Epithelial cell of esophagus (primary cell): ENCODE results near the gene OR2C1.
A peak's percentile ranks its signal among the peaks of the same experiment; 100 is the strongest.

Experiments used
- DNase-seq: peaks from one replicate; pipeline ENCODE4 v3.0.0; 2010; ENCODE audit warnings: low read depth
- H3K4me3 ChIP-seq: 2 replicates; pipeline ENCODE4 v1.5.1; 2011; ENCODE audit warnings: mild to moderate bottlenecking, low read length, control low read depth
- TF ChIP-seq, protein P1 (sequence below): IDR thresholded peaks from 2 replicates; pipeline ENCODE4 v1.5.1; 2011; ENCODE audit warnings: low read depth, mild to moderate bottlenecking, low read length, control low read depth, inconsistent platforms; ENCODE audit not compliant: insufficient read depth; ENCODE audit errors: missing control alignments

OR2C1 gene

GRCh38 chr16:3388325-3388724 lies 32.6 kb downstream of the OR2C1 start:
- TF ChIP-seq, protein P1, sequence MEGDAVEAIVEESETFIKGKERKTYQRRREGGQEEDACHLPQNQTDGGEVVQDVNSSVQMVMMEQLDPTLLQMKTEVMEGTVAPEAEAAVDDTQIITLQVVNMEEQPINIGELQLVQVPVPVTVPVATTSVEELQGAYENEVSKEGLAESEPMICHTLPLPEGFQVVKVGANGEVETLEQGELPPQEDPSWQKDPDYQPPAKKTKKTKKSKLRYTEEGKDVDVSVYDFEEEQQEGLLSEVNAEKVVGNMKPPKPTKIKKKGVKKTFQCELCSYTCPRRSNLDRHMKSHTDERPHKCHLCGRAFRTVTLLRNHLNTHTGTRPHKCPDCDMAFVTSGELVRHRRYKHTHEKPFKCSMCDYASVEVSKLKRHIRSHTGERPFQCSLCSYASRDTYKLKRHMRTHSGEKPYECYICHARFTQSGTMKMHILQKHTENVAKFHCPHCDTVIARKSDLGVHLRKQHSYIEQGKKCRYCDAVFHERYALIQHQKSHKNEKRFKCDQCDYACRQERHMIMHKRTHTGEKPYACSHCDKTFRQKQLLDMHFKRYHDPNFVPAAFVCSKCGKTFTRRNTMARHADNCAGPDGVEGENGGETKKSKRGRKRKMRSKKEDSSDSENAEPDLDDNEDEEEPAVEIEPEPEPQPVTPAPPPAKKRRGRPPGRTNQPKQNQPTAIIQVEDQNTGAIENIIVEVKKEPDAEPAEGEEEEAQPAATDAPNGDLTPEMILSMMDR, result no peak
- DNase-seq, result no peak
- no peak overlapping the region for H3K4me3 ChIP-seq

- H3K4me3 ChIP-seq, result no peak overlapping the region
- DNase-seq, result no peak
- TF ChIP-seq, protein P1, result no peak
Measured at GRCh38 chr16:3389663-3390338, 34.1 kb downstream of the OR2C1 start.

DNA sequence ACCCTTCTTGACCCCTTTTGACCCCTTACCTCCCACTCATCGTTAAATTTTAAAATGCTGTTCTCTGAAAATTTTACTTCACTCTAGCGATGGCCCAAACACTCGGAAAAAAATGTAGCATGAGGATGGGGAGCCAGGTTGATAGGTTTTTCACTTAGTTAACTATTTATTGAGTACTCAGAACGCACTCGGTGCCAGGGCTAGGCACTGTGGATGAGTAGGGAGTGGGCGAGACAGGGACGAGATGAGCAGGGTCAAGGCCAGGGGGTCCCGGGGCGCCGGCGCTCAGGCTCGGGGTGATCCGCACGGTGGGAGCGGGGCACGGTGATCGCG lies 44.7 kb downstream of the OR2C1 start:
- peak; percentile 2 for DNase-seq
- H3K4me3 ChIP-seq, result peak overlapping the region; percentile 78
- TF ChIP-seq, protein P1, result no peak

DNA sequence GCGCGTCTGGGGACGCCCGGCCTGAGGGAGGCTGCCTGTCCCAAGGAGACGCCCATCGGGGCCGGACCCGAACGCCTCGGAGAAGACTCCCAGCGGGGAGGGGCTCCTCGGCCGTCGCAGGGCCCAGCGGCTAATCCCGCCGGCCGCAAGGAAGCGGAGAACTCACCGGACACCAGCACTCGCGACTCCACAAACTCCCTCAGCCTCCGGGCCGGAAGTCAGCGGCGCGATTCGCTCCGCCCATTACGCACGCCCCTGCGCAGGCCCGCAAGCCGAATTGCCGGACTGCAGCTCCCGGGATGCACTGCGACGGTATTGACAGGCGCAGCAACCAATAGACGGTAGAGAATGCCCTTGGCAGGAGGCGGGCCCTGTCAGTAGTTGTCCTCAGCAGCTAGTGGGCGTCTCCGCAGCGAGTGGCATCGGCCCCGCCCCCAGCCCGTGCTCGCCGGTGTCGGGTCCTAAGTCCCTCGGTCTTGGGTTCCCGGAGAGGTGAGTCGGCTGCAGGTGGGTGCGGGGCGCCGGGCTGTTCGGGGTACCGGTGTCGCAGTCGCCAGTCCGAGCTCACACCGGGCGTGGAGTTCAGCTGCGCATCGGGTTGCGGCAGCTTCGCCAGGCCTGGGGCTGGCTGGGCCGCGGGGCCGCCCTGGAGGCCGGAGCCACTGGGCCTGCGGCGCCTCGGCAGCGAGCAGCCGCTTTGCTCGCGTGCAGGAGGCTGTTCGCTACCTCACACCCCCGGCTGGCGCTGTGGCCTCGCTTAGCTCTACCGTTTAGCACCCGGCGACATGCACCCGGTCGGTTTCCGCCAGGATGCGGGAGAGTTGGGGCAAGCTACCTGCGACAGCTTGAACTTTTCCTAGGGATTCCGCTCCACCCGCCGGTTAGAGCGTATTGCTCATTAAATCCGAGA lies 45.3 kb downstream of the OR2C1 start, which contains the start of the genes ZNF174 and ZSCAN32:
Gene ZNF174 (plus strand): TSS at position 437 of the 910 bp plus-strand sequence. CDS start 790 bp downstream, outside the sequence.
Gene ZSCAN32 (minus strand): TSS at position 226 of the 910 bp plus-strand sequence. CDS start 3,447 bp downstream, outside the sequence.
- TF ChIP-seq, protein P1, result no peak
- peak; percentile 100 for DNase-seq
- peak within 1 kb of the TSS; percentile 78 for H3K4me3 ChIP-seq

GRCh38 chr16:3401719-3402397 lies 46.2 kb downstream of the OR2C1 start:
- TF ChIP-seq, protein P1, result no peak
- peak; percentile 8 for DNase-seq
- H3K4me3 ChIP-seq, result peak overlapping the region; percentile 78
